DOHH2 (cell line): ENCODE data around the gene PRKCZ.

ENCODE experiments used
- EZH2phosphoT487 ChIP-seq: fragments of 200-600 bp; sonication (generic); IDR thresholded peaks from 2 replicates; pipeline ENCODE4 v1.6.1; 2017; ENCODE audit warnings: borderline replicate concordance, mild to moderate bottlenecking, antibody characterized with exemption, low read length, moderate library complexity, mixed read lengths
- TF ChIP-seq, protein P1 (sequence below): fragments of 200-600 bp; sonication (generic); IDR thresholded peaks from one replicate; pipeline ENCODE4 v1.5.1; 2014; ENCODE audit warnings: antibody characterized with exemption, mild to moderate bottlenecking, low read depth, low read length; ENCODE audit not compliant: poor library complexity, severe bottlenecking

DNA sequence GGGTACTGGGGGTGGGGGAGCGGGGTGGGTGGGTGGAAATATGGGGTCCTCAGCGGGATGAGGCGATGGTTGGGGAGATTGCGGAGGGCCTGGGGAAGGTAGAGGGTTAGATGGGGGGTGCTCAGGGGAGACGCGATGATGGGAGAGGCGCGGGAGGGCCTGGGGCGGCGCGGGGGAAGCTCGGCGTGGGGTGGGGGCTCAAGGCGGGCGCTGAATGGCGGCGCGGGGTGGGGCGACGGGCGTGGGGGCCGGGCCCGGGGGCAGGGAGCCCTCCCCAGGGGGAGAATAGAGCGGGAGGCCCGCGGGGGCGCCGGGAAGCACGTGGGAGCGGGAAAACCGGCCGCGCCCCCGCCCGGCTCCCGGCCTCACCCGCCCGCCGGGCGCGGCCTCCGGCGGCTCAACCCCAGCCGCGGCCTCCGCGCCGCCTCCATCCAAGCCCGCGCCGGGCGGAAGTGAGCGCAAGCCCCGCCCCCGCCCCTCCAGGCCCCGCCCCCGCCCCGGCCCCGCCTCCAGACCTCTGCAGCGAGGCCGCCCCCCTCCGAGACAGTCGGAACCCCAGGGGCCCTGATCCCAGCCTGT lies 144.2 kb downstream of the PRKCZ start, which contains the start of gene FAAP20:
- TF ChIP-seq, protein P1, sequence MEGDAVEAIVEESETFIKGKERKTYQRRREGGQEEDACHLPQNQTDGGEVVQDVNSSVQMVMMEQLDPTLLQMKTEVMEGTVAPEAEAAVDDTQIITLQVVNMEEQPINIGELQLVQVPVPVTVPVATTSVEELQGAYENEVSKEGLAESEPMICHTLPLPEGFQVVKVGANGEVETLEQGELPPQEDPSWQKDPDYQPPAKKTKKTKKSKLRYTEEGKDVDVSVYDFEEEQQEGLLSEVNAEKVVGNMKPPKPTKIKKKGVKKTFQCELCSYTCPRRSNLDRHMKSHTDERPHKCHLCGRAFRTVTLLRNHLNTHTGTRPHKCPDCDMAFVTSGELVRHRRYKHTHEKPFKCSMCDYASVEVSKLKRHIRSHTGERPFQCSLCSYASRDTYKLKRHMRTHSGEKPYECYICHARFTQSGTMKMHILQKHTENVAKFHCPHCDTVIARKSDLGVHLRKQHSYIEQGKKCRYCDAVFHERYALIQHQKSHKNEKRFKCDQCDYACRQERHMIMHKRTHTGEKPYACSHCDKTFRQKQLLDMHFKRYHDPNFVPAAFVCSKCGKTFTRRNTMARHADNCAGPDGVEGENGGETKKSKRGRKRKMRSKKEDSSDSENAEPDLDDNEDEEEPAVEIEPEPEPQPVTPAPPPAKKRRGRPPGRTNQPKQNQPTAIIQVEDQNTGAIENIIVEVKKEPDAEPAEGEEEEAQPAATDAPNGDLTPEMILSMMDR = no peak
- TF ChIP-seq EZH2phosphoT487 = no peak
